Measurements from ENCODE around the gene SPTBN1.

SPTBN1 gene

DNA sequence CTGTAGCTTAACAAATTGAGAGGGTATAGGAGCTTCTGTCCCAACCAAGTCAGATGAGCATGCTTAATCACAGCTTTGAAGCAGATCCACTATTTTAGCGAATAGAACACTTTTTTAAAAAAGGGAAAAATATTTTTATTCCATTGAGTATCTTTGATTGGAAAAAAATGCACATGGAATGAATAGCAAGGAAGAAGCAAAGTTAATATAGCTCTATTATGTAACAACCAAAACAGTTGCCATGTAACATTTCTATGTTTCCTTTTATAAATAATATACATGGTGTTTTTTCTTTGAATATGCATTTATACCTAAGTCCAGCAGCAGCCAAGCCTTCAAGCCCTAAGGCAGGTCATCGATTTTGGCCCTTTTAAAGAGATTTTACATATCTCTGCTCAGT is 21.4 kb upstream of the SPTBN1 start:
- no peak for DNase-seq

GRCh38 chr2:54435325-54436226 is 20.6 kb upstream of the SPTBN1 start:
- no peak for DNase-seq

DNA sequence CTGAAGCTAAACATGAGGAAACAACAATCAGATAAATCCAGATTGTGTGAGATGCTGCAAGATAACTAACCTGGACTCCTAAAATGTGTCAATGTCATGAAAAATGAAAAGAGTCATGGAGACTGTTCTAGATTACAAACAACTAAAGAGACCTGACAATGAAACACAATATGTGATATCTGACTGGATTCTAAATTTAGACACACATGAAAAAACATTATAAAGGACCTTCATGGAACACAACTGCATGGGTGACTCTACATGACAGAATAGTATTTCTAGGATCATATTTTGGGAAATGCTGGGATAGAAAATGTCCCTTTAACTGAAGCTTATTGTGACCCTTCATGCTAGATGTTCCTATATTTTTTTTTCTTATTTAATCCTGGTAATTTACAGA is 18.5 kb upstream of the SPTBN1 start:
- no peak for DNase-seq

- DNase-seq, result no peak
These were observed 17.9 kb upstream of the SPTBN1 start for GRCh38 chr2:54438271-54438670.

DNA sequence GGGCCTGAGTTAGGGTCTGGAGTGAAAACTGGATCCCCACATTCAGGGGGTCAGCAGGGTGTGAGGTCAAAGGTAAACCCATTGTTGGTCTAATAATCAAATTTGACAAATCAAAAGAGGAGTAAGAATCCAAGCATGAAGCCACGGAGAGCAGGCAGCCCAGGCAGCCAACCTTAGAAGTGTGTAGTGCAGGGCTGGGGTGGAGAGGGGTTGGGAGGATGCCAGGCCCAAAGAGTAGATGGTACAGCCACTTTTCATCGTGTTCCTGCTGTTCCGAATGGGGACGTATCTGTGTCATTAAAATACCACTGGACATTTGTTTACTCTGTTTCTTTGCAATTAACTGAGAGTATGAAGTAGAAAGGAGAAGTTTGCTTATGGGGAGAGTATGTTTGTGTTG is 16.5 kb upstream of the SPTBN1 start:
- no peak for DNase-seq

GRCh38 chr2:54440050-54440449 is 16.1 kb upstream of the SPTBN1 start:
- DNase-seq, result no peak

DNA sequence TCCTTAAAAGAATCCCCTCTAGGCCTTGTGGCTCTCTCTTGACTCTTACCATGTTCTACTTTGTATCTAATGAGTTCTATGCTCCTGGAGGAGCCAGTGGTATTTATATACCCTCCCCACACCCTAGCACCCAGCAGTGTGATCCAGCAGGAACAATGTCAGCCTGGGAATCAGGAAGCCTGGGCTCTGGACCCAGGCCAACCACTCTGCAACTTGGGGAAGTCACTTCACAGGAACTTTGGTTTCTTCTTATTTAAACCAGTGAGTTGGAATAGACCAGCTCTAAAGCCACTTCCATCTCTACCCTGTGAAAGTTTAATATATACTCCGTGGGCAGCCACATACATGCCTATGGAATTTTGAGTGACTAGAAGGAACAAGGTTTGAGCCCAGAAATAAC is 11.6 kb upstream of the SPTBN1 start:
- DNase-seq, result no peak

DNA sequence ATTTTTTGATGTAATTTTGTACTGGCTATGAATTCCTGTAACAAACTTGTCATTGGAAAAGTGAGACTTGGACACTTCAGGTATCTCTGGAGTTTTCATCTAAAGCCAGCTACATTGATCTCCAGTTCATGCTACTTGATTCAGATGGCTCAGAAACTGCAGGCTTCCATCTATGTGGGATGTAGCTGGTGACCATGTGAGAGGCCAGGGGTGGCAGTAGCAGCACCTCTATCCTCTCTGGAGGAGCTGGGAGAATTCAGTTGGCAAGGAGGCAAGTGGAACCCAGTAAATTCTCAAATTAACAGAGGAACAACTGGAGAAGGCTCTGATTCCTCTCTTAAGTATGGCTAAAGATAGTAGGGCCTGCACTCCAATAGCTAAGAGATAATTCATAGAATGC is 10.0 kb upstream of the SPTBN1 start:
- no peak for DNase-seq

DNA sequence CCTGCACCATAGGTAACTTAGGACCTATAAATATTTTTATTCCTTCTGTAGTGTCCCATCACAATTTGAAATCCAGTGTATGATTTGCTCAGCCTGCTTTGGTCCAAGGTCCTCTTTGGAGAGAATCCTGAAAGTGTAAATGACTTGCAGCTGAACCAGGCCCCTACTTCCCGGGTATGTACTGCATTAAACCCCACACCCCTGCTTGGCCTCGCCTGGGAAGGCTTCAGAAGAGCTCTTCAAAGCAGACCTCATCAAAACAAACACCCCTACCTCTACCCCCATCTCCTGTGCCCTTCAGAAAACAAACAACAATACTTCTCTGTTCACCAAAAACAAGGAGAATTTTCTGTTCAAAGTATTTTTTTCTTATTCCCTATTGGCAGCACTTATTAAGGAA is 9.5 kb upstream of the SPTBN1 start:
- no peak for DNase-seq

- no peak for DNase-seq
These were observed 1.5 kb upstream of the SPTBN1 start for GRCh38 chr2:54454548-54455130.

- DNase-seq, result no peak
These were observed 980 bp upstream of the SPTBN1 start for GRCh38 chr2:54455131-54455562.

- no peak for DNase-seq
These were observed 160 bp downstream of the SPTBN1 start for GRCh38 chr2:54456362-54456611.

- DNase-seq, result no peak
These were observed 640 bp downstream of the SPTBN1 start for GRCh38 chr2:54456612-54457322.

- no peak for DNase-seq
These were observed 1.3 kb downstream of the SPTBN1 start for GRCh38 chr2:54457323-54458023.

DNA sequence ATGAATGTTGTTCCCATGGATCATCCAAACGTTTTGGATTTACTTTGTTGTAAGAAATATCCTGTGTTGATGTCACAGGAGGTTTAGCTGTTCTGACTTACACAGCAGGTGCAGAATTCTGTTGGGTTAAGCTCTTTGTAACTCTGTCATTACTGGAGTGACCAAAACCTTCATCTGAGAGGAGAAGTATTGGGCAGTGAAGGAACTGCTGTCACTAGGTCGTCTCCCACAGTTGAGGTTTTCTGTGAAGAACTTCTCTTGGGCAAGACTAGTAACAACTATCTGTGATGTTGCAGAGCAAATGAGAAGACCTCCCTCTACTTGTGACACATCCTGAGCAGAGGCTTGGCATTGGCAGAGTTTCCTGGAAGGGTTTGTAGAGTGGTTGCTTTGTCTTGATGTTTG is 2.9 kb downstream of the SPTBN1 start:
- DNase-seq, result no peak

DNA sequence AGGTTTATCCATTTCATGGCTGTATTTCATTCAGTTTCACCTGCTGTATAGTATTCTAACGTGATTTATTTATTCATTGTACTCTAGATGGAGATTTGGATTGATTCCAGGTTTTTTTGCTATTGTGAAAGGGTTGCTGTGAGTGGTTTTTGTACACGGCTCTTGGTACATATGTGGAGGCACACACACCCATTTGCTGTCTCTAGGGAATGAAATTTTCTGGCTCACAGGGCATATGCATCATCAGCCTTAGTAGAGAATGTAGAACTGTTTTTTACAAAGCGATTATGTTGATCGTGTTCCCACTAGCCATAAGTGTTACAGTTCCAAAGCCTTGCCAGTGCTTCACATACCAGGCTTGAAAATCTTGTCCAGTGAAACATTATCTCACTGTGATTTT is 5.1 kb downstream of the SPTBN1 start:
- DNase-seq, result no peak

DNA sequence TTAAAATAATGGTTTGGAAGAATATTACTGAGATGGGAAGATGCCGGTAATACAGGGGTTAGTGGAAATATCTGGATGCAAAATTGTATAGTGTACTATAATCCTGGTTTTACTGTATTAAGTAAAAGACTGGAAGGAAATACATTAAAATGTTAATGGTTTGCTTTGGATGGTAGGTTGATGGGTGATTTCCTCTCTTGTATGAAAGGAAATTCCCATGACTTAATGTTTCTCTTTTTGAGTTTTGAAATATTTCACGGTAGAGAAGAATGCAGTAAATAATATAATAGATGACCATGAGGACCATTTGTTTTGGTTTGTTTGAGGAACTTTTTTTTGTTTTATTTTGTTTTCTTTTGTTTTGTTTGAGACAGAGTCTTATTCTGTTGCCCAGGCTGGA is 8.2 kb downstream of the SPTBN1 start:
- no peak for DNase-seq

DNA sequence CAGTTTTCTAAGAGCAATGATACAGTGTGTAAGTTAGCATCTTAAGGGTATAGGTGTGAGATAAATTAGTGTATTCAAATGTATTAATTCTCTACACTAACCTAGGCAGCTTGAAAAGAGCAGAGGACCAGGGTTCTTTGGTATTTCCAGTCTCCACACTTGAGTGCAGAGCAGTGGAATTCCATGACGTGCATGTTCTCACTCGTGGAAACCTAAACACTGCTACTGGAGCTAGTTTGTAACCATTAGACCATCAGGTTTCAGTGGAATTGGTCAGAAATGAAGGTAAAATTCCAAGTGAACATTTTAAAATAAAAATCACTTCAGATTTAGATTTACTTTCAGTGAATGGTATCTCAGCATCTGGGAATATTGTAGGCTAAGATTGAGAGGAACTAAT is 9.0 kb downstream of the SPTBN1 start:
- DNase-seq, result no peak

GRCh38 chr2:54466870-54467269 is 10.7 kb downstream of the SPTBN1 start:
- DNase-seq, result no peak

- no peak for DNase-seq
These were observed 12.5 kb downstream of the SPTBN1 start for GRCh38 chr2:54468673-54469072.

- no peak for DNase-seq
These were observed 13.4 kb downstream of the SPTBN1 start for GRCh38 chr2:54469484-54470053.

GRCh38 chr2:54470266-54470938 is 14.3 kb downstream of the SPTBN1 start:
- DNase-seq, result no peak

GRCh38 chr2:54471221-54471711 is 15.1 kb downstream of the SPTBN1 start:
- DNase-seq, result no peak

Data from KG1 (cell line).